ENCODE results near the gene SMIM20.

GRCh38 chr4:25965629-25966028 lies 51.6 kb downstream of the SMIM20 start:
- TF ChIP-seq CTCF (IDR thresholded peaks at IDR 0.05) (no peak), POLR2A (IDR thresholded peaks at IDR 0.05) (no peak)
